GM21825 (cell line): ENCODE data around the gene P3H3.

ENCODE experiments used
- ATAC-seq: cut with Tn5 transposase; IDR thresholded peaks from one replicate; pipeline ENCODE4 v1.9.1; 2021; ENCODE audit warnings: mild to moderate bottlenecking, moderate library complexity; ENCODE audit not compliant: unreplicated experiment

P3H3 gene

GRCh38 chr12:6842075-6842474, 13.9 kb downstream of the P3H3 start:
- no peak for ATAC-seq

- ATAC-seq = no peak
Measured at GRCh38 chr12:6843118-6843902, 15.1 kb downstream of the P3H3 start.

- ATAC-seq = no peak
Measured at GRCh38 chr12:6845395-6845794, 17.2 kb downstream of the P3H3 start.

GRCh38 chr12:6846316-6846869, 18.2 kb downstream of the P3H3 start:
- no peak for ATAC-seq

- ATAC-seq = no peak
Measured at GRCh38 chr12:6847676-6848075, 19.5 kb downstream of the P3H3 start.

GRCh38 chr12:6849427-6849826, 21.2 kb downstream of the P3H3 start:
- no peak for ATAC-seq

GRCh38 chr12:6849976-6850560, 21.9 kb downstream of the P3H3 start:
- no peak for ATAC-seq

- ATAC-seq = no peak
Measured at GRCh38 chr12:6850796-6851152, 22.6 kb downstream of the P3H3 start.

GRCh38 chr12:6851153-6851920, 23.1 kb downstream of the P3H3 start, which contains the start of gene CDCA3:
CDCA3 (minus strand) TSS chr12:6851286; CDS start chr12:6850952, 334 bp downstream.
- ATAC-seq = peak; percentile 48

- ATAC-seq = peak; percentile 79
Measured at GRCh38 chr12:6851921-6852650, 23.9 kb downstream of the P3H3 start, which contains the start of gene USP5. USP5 (plus strand) TSS chr12:6852150; CDS start chr12:6852180, 30 bp downstream.

- no peak for ATAC-seq
Measured at GRCh38 chr12:6852651-6853354, 24.6 kb downstream of the P3H3 start.

GRCh38 chr12:6853626-6854025, 25.4 kb downstream of the P3H3 start:
- no peak for ATAC-seq

GRCh38 chr12:6854036-6854435, 25.8 kb downstream of the P3H3 start:
- no peak for ATAC-seq

- ATAC-seq = no peak
Measured at GRCh38 chr12:6855322-6855721, 27.1 kb downstream of the P3H3 start.

GRCh38 chr12:6858799-6859198, 30.6 kb downstream of the P3H3 start:
- ATAC-seq = no peak

- ATAC-seq = no peak
Measured at GRCh38 chr12:6860116-6860515, 31.9 kb downstream of the P3H3 start.

- no peak for ATAC-seq
Measured at GRCh38 chr12:6860942-6861341, 32.7 kb downstream of the P3H3 start.

- no peak for ATAC-seq
Measured at GRCh38 chr12:6861391-6861790, 33.2 kb downstream of the P3H3 start.

GRCh38 chr12:6863033-6863432, 34.8 kb downstream of the P3H3 start:
- no peak for ATAC-seq
